GM12874 (cell line): ENCODE measurements around the gene SAPCD2.

Experiments used
- TF ChIP-seq, protein P1 (sequence below): IDR thresholded peaks from 2 replicates; pipeline ENCODE4 v1.5.1; 2011; ENCODE audit warnings: low read depth, mild to moderate bottlenecking, control low read depth, low read length, moderate library complexity; ENCODE audit not compliant: insufficient read depth

Gene SAPCD2

DNA sequence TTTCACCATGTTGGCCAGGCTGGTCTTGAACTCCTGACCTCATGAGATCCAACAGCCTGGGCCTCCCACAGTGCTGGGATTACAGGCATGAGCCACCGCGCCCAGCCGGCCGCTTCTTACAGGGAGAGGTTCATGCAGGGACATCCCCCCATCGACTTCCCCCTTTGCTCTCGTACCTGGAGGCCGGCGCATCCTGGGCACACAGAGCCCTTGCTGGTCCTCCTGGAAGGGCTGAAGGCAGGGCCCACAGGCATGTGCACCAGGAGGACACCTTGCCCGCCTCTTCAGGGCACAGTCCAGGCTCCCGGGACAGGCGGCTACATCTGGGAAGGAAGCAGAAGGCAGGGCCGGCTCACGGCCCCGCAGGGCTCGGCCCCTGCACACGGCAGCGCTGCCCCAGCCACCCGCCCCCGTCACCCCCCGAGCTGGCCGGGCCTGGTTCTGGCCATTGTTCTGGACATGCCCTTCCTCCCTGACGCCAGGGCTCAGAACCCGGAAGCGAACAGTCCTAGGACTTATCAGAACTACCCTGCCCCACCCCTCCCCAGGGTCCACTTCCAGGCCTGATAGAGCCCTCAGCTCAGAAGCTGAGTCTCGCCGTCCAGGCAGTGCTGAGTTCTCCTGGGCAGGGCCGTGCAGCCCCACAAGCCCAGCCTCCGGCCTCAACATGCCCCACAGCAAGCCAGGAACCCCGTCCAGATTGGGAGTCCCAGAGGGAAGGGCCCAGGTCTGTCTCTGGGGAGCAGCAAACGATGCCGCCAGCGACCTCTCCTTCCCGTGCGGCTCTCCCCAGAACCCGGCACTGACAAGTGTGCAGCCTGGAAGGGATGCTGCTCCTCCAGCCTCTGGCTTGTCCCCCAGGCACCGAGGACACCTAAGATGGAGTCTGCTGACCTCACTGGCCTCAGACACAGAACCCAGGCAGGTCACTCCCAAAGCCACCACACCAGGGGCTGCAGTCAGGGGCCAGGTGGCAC lies 27.3 kb downstream of the SAPCD2 start:
- TF ChIP-seq, protein P1, sequence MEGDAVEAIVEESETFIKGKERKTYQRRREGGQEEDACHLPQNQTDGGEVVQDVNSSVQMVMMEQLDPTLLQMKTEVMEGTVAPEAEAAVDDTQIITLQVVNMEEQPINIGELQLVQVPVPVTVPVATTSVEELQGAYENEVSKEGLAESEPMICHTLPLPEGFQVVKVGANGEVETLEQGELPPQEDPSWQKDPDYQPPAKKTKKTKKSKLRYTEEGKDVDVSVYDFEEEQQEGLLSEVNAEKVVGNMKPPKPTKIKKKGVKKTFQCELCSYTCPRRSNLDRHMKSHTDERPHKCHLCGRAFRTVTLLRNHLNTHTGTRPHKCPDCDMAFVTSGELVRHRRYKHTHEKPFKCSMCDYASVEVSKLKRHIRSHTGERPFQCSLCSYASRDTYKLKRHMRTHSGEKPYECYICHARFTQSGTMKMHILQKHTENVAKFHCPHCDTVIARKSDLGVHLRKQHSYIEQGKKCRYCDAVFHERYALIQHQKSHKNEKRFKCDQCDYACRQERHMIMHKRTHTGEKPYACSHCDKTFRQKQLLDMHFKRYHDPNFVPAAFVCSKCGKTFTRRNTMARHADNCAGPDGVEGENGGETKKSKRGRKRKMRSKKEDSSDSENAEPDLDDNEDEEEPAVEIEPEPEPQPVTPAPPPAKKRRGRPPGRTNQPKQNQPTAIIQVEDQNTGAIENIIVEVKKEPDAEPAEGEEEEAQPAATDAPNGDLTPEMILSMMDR = no peak

DNA sequence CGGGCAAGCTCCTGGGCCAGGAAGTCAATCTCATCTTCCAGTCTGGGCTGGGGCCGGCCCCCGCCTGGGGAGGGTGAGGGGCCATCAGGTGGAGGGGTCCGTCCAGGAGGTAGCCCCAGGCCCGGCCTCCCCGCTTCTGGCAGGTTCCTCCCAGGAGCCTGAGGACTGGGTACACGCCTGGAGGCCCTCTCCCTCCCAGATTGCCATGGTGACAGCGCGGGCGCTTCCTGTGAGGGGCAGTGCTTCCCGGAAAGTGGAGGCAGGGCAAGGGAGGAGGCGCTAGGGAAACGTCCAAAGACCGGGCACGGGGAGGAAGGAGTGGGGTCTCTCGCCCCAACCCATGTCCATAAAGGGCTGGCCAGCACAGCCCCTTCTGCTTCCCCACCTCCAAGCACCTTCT lies 29.2 kb downstream of the SAPCD2 start:
- TF ChIP-seq, protein P1 = no peak

DNA sequence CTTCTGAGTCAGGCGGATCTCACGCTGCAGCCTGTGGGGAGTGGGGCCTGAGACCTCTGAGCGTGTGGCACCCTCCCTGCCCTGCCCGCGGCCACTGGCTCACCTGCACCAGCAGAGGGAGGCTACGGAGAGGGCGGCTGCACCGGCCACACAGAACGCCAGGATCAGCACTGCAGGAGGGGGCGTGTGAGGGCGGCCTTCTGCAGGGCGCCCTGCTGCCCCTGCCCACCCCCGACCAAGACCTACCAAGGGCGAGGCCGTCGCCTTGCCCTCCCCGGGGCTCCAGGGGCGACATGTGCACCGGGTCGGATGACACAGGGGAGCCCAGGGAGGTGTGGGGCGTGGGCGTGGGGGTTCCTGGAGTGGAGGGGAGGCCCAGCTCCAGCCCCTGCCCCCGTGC lies 29.8 kb downstream of the SAPCD2 start:
- TF ChIP-seq, protein P1 = no peak

DNA sequence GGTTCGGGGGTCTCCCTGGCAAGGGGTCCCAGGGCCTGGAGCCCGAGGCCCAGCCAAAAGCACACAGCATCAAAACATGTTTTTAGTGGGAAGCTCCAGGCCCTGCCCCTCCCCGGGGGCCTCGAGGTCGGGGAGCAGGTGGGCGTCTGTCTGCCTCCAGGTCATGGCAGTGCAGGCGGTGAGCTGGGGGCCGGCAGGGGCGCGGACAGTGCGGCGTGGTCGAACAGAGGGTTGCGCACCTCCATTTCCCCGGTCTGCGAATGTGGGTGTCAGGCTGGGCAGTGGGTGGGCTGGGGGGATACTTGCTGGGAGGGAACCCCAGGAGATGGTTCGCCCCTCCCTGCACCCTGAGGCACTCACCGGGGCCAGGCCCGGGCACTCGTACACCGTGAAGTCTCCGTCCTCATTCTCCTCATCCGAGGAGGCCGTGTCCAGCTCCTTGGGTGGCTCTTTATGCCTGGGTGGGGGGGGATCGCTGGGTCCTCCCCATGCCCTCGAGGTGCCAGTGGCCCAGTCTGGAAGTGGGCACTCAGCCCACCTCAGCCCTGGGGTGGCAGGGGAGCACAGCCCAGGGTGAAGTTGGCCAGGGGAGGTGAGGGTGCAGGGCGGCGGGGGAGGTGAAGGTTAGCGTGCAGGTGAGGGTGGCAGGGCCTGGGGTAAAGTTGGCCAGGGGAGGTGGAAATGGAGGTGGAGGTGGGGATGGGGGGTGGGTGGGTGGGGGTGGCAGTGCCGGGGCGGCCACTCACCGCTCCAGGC lies 30.6 kb downstream of the SAPCD2 start:
- TF ChIP-seq, protein P1 = no peak

DNA sequence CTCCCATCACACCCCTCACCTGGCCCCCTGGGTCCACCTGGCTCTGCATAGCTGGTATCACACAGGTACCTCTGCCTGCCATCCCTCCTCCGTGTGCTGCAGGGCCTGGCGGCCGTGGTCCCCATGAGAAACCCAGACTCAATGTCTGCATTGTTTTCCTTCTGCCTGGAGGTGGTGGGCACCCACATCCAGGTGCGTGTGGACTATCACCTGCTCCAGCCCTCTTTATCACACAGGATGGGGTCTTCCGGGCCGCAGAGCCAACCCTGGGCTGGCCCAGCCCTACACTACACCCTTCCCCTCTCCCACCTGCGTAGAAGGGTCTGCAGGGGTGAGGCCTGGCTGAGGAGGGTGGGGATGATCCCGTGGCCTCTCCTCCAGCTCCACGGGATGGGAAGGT lies 31.4 kb downstream of the SAPCD2 start:
- TF ChIP-seq, protein P1 = no peak

DNA sequence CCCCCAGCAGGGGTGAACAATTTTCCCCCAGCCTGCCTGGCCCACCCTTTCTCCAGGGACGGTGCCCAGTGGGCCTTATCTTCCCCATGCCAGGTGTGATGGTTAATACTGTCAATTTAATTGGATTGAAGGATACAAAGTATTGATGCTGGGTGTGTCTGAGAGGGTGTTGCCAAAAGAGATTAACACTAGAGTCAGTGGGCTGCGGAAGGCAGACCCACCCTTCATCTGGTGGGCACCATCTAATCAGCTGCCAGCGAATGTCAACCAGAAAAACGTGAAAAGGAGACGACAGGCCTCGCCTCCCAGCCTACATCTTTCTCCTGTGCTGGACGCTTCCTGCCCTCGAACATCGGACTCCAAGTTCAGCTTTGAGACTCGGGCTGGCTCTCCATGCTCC lies 32.9 kb downstream of the SAPCD2 start:
- TF ChIP-seq, protein P1 = no peak

DNA sequence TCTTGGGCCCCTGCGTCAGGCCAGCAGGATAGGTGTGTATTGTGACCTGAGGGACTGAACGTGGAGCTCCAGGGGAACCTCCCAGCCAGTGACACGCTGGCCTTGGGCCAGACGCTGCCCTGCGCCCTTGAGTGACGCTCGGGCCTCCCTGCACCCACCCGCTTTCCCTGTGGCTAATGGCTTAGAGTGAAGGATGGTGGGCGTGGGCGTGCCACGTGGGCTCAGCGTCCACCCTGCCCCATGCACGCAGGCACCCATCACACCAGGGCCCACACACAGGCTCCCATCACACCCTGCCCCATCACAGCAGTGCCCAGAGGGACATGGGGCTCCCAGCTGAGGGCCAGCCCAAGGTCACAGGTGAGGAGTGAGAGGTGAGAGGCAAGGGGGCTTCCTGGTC lies 33.3 kb downstream of the SAPCD2 start:
- TF ChIP-seq, protein P1 = no peak
